HT-29 (cell line): ENCODE measurements around the gene DIPK1A. TPM values are rescaled to one million over a fixed set of nuclear protein-coding genes. Genes with fewer than 3 reads are reported as not detected.

Experiments used
- DNase-seq: peaks from one replicate; pipeline ENCODE4 v3.0.0-alpha.2; 2015; ENCODE audit warnings: low spot score
- total RNA-seq: library from RNA; depleted of rRNA; stranded (reverse); fragments of >200 nt; shearing (Covaris generic); gene quantifications from 2 replicates; pipeline ENCODE4 v1.2.3, GENCODE V29; 2014

DIPK1A gene
- total RNA-seq, 1 experiment from 2014 or later = 0.38 TPM

DNA sequence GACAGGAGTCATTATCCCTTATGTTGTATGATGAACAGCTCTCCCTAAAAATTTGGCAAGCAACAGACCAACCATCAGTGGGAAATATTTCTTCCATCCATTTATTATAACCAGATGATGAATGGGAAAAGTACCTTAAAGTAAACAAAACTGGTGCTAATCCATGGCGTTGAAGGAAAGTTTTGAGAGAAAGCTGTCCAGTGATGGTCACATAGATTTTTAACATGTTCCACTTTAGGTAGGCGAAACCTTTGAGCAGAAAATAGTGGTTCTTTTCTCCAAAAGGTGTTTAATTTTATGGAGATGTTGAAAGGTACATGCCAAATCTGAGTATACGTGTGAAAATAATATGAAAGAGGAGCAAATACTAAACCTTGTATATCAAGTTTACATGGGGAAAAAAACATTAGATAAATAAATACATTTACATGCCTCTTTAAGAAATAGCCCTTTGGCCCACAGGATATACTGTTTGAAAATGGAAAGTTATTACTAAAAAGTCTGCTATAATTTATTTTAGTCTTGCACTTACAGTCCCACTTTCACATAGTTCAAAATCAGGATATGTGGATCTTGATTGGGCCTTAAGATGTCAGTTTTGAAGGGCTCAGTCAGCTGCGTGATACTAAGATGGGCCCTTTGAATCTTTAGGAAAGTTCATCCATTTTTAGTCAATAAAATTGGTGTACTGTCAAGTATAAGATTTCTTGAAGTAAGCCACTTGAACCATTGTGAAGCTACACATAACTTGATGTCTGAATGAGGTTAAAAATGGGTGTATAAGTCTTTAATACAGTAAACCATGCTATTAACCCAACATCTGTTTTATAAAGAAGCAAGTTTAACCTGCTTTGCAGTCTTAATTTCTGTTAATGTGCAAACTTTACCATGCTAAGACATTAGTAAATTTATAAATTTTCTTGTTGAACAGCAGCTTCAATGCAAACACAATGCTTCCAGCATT, 118.9 kb downstream of the DIPK1A start:
- DNase-seq = no peak

DNA sequence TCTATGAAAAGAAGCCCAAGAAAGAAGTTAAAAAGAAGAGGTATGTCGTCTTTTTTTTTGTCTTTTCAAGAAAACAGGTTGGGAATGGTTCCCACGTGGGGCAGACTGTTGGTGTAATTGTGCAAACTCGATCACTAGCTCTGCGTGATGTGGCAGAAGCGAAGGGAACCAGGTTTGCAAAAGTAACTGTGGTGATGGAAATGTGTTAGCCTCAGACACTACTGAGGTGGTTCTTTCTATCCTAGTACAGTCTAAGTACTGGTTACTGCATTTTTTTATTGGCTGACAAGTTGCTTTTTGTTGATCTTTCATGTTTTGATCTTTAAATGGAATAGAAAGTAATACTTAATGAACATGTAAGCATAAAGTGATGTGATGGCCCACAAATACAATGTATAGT, 120.7 kb downstream of the DIPK1A start:
- no peak for DNase-seq

DNA sequence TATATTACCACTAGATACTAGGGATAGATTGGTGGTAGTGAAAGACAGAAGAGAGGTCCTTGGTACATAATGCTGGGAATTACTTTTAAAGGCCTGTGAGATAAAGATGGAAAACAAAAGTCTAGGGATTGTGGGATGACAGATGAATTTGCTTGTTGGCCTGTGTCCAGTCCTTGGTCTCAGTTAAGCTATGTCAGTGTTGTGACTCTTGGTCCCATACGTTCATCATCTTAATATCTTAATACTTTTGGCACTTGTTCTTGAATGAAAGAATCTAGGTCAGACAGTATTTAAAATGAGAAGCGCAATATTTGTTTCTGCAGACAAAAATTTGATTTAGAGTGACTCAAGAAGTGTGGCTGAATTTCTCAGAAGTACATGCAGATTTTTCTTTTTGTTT, 121.8 kb downstream of the DIPK1A start:
- DNase-seq = no peak

DNA sequence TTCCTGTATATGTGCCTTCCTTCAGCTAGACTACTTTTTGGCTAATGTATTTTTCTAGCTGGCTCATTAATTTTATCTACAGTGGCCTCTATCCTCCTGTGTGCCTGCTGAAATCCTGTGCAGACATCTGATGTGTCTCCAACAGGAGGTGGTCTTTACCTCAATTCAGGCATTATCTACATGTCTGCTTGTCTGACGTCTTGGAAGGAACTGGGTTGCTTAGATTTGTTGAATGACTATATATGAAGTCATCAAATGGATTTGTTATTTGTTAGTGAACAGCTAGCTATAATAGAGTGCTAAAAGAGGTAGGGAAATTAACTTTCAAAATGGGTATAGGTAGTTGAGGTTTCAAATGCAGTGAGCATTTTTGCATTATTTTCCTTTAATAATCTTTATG, 122.7 kb downstream of the DIPK1A start:
- no peak for DNase-seq

DNA sequence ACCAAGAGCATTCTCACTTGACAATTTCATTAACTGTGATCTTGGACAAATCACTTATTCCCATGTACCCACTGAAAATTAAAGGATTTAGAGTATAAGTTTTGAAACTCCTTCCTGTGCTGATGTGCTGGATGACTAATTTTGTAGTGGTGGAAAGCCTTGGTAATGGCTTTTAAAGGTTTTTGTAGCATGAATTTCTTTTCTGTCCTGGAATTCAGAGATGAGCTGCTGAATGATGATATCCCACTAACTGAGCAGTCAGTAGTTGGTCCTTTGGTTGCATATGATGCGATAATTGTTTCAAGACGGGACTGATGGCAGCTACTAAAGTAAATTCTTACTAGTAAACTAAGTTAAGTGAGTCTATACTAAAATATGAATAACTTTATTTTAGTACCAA, 124.2 kb downstream of the DIPK1A start:
- no peak for DNase-seq

DNA sequence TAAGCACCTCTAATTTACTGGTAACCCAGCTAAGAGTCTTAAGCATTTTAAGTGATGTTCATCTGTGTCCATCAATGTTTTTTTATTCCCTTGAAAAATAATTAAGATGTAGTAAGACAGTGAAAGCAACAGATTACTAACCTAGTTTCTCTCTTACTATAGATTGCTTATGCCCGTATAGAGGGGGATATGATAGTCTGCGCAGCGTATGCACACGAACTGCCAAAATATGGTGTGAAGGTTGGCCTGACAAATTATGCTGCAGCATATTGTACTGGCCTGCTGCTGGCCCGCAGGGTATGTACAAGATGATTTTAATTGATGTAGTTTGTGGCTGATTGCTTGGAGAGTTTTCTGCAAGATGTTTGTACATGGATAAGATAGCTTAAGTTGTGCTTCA, 126.6 kb downstream of the DIPK1A start:
- DNase-seq = no peak

DNA sequence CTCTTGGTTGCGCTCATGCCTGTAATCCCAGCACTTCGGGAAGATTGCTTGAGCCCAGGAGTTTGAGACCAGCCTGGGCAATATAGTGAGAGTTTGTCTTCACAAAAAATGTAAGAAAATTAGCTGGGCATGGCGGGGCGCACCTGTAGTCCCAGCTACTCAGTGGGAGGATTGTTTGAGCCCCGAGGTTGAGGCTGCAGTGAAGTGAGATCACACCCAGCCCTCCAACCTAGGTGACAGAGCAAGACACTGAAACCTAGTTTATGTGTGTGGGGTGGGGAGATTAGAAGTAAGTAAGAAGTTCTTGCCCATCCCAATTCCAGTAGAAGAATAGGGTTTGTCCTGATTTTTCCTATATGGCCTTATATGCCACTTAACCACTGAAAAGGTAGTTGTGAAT, 127.4 kb downstream of the DIPK1A start:
- DNase-seq = no peak

DNA sequence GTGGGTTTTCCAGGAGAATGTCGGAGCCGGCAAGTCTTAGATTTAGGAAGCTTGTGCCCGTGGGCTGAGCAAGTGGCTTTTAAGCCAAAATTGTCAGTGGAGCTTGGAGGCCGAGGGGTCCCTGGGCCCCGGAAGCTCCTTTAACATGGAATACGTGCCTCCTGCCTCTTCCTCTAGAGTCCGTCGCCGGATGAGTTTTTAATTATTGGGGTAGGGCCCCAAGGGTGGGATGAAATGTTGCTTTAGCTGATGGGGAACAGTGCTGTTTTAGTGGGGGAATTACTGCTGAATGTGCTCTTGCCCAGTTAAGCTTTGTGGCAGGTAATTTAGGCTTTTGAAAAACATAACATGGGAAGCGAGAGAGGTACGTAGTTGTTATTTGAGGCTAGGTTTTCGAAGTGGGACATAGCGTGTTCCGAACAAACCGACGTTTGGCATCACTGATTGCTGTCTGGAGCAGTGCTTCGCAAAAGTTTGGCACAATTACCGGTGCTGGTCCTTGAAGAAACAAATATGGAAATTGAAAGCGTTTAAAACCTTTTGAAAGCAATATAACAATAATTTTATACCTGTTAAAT, 128.6 kb downstream of the DIPK1A start:
- DNase-seq = peak; percentile 23

DNA sequence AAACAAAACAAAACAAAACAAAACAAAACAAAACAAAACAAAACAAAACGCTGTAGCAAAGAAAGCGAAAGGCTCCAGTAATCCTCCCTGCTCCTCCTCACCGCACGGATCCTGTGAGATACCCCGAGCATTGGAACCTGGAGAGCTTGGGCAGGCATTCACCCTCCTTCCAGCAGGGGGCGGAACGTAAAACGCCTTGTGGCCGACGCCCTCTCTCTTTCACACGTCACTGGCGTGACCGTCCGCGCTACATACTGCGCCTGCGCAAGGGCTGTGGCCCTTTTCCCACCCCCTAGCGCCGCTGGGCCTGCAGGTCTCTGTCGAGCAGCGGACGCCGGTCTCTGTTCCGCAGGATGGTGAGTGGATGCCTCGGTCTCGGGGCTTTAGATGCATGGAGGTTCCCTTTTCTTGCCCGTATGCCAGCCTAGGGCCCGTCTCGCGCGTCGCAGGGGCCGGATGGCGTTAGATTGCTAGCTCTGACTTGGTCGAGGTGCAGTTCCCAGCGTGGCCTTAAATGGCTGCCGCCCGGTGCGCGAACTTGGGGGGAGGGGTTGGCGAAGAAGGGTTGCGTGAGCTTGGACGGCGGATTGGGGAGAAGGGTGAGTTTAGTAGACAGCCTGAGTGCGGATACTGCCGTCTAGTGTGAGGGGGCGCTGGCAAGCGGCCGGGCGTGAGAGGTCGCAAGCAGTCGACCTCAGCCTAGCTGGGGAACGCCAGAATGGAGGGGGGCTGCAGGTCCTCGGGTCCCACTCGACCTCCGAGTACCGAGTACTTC, 129.3 kb downstream of the DIPK1A start, which contains the start of gene RPL5:
Gene RPL5 (plus strand): TSS at position 279 of the 775 bp plus-strand sequence. CDS start 75 bp downstream, at position 354.
- DNase-seq = peak; percentile 99

DNA sequence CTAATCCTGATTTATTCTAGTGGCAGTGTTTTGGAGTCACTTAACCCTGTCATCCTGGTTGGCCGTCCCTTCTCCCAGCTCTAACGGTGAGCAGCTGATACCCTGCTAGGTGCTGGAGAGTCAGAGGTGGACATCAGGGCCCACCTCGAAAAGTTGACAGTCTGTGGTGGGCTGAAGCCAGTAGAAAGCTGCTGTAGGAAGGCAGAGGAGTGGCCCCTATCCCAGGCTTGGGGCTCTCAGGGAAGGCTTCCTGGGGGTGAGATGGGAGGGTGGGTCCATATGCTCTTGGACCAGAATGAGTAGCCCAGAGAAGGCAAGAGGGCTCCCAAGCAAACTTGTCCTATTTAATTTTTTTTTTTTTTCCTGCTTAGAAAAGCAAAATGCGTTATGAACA, 129.9 kb downstream of the DIPK1A start:
- DNase-seq = no peak

DNA sequence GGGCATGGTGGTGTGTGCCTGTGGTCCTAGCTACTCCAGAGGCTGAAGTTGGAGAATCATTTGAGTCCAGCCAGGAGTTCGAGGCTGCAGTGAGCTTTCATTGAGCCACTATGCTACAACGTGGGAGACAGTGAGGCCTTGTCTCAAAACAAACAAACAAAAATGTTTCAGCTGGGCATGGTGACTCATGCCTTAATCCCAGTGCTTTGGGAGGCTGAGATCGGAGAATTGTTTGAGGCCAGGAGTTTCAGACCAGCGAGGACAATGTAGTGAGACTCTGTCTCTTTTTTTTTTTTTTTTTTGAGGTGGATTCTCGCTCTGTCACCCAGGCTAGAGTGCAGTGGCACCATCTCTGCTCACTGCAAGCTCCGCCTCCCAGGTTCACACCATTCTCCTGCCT, 134.5 kb downstream of the DIPK1A start:
- DNase-seq = no peak

DNA sequence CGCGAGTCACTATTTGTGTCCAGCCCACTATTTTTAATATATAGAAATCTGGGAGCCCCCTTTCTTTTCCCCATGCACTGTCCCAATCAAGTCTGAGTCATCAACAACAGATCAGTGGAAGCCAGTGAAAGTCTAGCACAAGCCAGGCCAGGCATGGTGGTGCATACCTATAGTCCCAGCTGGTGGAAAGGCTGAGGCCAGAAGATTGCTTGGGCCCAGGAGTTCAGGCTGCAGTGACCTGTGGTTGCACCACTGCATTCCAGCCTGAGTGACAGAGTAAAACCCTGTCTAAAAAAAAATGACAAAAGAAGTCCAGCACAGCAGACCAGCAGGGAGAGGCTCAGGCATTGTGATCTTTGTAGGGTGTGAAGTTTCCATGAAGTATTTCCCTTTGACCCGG, 138.4 kb downstream of the DIPK1A start:
- no peak for DNase-seq

DNA sequence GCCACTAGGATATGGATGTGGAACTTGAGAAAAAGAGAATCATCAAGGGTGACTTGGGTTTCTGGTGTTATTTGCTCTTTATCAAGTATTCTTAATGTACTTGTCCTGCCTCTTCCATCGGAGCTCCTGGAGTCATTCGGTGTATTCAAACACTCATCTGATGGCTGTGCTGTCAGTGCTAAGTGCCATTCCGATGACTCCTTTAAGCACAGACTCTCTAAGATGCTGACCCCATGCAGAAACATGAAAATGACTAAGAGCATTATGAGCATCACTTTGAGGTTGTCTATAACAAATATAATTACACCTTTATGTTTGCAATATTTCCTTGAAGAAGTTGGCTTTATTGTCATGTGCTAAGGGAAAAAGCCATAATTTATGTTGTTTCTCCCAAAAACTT, 140.7 kb downstream of the DIPK1A start:
- no peak for DNase-seq

DNA sequence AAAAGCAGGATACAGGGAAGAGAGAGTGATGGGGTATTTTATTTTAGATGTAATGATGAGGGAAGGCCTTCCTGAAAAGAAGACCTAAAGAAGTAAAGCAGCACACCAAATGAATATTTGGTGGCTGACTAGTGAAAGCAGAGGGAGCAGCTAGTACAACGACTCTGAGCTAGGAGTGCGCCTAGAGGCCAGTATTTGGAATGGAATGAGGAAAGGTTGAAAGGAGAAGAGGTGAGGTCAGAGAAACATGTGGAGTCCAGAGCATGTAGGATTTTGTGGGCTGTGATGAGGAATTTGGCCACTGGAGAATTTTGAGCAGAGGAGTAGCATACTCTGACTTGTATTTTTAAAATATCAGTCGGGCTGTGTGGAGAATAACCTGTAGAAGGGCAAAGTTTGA, 141.2 kb downstream of the DIPK1A start:
- no peak for DNase-seq

DNA sequence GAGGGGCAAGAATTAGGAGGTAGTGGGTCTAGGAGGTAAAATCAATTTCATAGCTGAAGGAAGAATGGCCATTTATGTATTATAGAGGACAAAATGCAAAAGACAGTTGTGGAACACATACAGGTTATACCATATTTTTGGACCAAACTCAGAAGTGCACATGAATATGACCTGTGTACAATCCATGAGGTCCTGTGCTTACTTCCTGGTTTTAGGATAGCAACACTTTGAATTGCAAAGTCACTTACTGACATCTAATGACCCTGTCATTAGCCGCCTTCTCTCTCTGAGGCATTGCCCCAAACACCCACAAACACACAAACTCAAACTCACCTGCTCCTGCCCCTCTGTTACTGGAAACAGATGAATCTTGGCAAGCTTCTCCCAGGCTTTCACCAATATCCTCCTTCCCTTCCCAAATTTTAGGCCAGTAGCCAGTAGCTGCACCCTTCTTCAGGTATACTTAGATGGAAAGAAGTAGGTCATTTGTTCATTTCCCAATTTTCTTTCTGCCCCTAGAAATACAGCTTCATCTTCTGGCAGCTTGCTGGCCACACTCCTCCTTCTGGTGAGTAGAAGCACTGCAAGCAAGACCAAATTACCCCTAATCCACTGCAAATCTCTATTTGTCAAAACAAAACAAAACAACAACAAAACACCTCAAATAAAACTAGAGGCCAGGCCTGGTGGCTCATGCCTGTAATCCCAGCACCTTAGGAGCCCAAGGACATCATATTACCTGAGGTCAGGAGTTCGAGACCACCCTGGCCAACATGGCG, 143.1 kb downstream of the DIPK1A start:
- DNase-seq = peak; percentile 43

DNA sequence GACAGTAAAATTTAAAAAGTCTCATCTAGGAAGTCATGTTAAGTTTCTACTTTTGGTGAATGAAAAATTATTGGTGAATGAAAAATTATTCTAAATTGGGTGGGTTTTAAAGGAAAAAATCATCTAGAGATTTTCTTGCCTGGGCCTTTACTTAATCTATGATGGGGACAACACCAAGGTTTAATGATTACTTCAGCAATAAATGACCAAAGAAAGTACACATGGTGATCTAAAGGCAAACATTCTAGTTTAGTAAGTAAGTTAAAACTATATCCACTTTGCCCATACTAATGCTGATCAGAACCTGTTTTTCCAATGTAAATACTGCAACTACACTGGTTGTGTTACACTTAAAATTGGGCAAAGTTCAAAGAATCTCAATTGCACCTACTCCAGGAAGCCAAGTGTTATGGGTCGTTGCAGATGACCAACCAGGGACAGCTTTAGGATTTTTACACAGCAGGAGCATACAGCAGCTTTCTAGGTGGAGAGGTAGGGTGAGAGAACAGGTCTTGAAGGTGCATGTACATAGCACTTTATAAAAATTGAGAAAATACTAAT, 144.0 kb downstream of the DIPK1A start:
- peak; percentile 38 for DNase-seq

DNA sequence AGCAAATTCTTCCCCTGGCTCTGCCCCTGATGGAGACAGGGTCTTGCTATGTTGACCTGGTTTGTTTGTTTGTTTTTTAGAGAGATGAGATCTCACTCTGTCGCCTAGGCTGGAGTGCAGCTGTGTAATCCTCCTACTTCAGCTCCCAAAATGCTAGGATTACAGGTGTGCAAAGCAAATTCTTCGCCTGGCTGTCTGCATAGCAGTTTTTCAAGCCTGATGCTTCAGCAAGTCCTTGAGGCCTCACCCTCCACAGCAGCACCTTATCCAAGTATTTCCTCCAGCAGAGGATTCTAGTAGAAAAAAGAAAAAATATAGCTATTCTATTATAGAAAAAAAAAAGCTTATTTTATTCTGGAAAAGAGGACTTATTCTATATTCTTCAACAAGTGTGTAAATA, 144.5 kb downstream of the DIPK1A start:
- DNase-seq = no peak

DNA sequence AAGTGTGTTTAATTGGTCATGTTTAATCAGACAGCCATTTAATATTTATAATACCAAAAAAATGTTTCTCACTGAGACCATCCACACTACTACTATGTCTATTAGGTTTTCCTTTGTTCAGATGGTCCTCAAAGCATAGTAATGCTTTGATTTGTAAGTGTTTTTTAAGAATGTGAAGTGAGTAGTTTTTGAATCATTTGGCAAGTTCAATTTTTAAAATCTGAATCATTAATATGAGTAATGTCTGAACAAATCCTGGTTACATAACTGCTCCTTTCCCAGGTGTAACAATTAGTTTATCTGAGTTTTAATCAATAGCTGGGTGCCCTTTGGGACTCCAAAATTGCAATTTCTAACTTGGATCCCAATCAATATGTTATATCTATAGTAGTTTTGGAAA, 152.9 kb downstream of the DIPK1A start:
- no peak for DNase-seq

DNA sequence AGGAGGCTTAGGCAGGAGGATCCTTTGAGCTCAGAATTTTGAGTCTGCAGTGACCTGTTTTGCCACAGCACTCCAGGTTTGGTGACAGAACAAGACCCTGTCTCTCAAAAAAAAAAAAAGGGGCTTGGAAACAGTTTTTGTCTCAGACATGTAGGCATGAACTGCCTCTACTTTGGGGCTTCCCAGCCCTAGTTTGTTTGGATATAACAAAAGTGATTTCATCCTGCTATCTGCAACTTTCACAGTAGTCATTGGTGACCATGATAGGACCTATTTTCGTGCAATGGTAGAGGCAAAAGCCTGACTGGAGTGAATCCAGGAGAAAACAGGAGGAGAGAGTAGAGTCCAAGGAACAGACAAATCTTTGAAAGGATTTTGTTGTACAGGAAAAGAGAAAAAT, 156.0 kb downstream of the DIPK1A start:
- DNase-seq = no peak

DNA sequence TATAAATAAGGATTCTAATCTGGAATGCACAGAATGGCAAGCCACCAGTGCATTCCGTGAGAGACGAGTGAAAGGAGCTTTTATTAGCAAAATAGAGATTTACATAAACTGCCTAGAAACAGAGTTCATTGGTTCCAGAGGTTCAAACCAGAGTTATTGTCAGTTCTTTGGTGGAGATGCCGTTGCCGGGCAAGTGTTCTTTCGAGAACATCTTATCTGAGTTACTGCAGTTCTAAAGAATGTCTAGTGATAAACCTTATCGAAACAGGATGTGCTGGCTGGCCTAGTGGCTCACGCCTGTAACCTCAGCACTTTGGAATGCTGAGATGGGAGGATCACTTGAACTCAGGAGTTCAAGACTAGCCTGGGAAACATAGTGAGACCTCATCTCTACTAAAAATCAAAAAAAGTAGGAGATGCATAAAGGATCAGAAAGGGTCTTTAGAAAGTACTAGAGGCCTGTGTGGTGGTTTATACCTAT, 156.5 kb downstream of the DIPK1A start:
- DNase-seq = peak; percentile 74
